ENCODE data around the gene GPR142.

The GPR142 gene

GRCh38 chr17:74345433-74346241 is 21.7 kb upstream of the GPR142 start:
- DNase-seq: no peak

GRCh38 chr17:74347646-74348045 is 19.7 kb upstream of the GPR142 start:
- no peak for DNase-seq

- DNase-seq: no peak
These were observed 18.2 kb upstream of the GPR142 start for GRCh38 chr17:74349120-74349519.

GRCh38 chr17:74350486-74350885 is 16.8 kb upstream of the GPR142 start:
- DNase-seq: no peak

- DNase-seq: no peak
These were observed 15.6 kb upstream of the GPR142 start for GRCh38 chr17:74351552-74352210.

- DNase-seq: no peak
These were observed 13.8 kb upstream of the GPR142 start for GRCh38 chr17:74353446-74354060.

- no peak for DNase-seq
These were observed 13.2 kb upstream of the GPR142 start for GRCh38 chr17:74354123-74354522.

- DNase-seq: no peak
These were observed 12.7 kb upstream of the GPR142 start for GRCh38 chr17:74354561-74354960.

GRCh38 chr17:74355065-74355464 is 12.2 kb upstream of the GPR142 start:
- no peak for DNase-seq

- no peak for DNase-seq
These were observed 10.4 kb upstream of the GPR142 start for GRCh38 chr17:74356646-74357465.

GRCh38 chr17:74357466-74357809 is 9.9 kb upstream of the GPR142 start:
- DNase-seq: no peak

GRCh38 chr17:74358697-74359096 is 8.6 kb upstream of the GPR142 start:
- no peak for DNase-seq

- DNase-seq: no peak
These were observed 7.4 kb upstream of the GPR142 start for GRCh38 chr17:74359916-74360315.

- DNase-seq: no peak
These were observed 6.4 kb upstream of the GPR142 start for GRCh38 chr17:74360899-74361229.

- peak; percentile 83 for DNase-seq
These were observed 5.9 kb upstream of the GPR142 start, which contains the start of gene BTBD17 for GRCh38 chr17:74361230-74362068. BTBD17 (minus strand) TSS chr17:74361868; CDS start chr17:74361819, 49 bp downstream.

GRCh38 chr17:74362069-74362405 is 5.3 kb upstream of the GPR142 start:
- peak; percentile 76 for DNase-seq

- DNase-seq: peak; percentile 60
These were observed 4.4 kb upstream of the GPR142 start for GRCh38 chr17:74362810-74363498.

GRCh38 chr17:74368341-74369081 is 1.2 kb downstream of the GPR142 start:
- DNase-seq: peak; percentile 9

GRCh38 chr17:74369221-74369620 is 1.9 kb downstream of the GPR142 start:
- DNase-seq: no peak

GRCh38 chr17:74369665-74370490 is 2.6 kb downstream of the GPR142 start:
- no peak for DNase-seq
